Measurements from ENCODE around the gene UBE2QL1.

DNA sequence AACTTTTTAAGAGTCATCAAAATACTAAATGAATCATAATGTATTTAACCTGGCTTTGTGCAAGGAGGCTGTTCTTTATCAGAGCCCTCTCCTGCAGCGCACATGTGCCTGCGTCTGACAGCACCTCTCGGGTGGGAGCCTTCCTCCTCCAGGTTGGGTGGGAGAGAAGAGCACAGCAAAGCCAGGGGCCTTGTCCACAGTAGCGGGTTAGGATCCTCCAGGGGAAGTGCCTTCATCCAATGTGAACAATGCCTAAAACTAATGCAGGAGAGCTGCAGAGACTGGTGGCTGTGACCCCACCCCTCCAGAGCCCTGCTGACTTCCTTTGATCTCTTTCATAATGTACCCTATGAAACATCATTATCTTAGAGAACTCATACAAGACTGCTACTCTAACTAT is 10.2 kb downstream of the UBE2QL1 start:
- TF ChIP-seq, protein P1, sequence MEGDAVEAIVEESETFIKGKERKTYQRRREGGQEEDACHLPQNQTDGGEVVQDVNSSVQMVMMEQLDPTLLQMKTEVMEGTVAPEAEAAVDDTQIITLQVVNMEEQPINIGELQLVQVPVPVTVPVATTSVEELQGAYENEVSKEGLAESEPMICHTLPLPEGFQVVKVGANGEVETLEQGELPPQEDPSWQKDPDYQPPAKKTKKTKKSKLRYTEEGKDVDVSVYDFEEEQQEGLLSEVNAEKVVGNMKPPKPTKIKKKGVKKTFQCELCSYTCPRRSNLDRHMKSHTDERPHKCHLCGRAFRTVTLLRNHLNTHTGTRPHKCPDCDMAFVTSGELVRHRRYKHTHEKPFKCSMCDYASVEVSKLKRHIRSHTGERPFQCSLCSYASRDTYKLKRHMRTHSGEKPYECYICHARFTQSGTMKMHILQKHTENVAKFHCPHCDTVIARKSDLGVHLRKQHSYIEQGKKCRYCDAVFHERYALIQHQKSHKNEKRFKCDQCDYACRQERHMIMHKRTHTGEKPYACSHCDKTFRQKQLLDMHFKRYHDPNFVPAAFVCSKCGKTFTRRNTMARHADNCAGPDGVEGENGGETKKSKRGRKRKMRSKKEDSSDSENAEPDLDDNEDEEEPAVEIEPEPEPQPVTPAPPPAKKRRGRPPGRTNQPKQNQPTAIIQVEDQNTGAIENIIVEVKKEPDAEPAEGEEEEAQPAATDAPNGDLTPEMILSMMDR (IDR thresholded peaks at IDR 0.05): no peak
- TF ChIP-seq EZH2 (IDR thresholded peaks at IDR 0.05; ENCODE audit: borderline replicate concordance, insufficient read depth, low read depth, low read length, poor library complexity, severe bottlenecking): no peak
